HepG2 (cell line): ENCODE results near the gene CST5.

Source experiments
- CHD2 ChIP-seq: IDR thresholded peaks from 2 replicates; pipeline ENCODE4 v1.6.1; 2011; ENCODE audit warnings: low read depth, low read length, improper control_type of control experiment
- DPF2 ChIP-seq: sonication (generic); formaldehyde crosslinking; IDR thresholded peaks from 2 replicates; pipeline ENCODE4 v1.4.0; 2020; ENCODE audit warnings: mild to moderate bottlenecking, low read depth, missing genetic modification reagents, borderline replicate concordance
- YY1 ChIP-seq: IDR thresholded peaks from 2 replicates; pipeline ENCODE4 v1.6.1; 2011; ENCODE audit warnings: low read length, low read depth, moderate library complexity, mild to moderate bottlenecking; ENCODE audit not compliant: insufficient read depth, insufficient replicate concordance

GRCh38 chr20:23923891-23924435 lies 44.4 kb upstream of the CST5 start:
- TF ChIP-seq YY1 (no peak), DPF2 (CRISPR knock-in tag) (no peak), CHD2 (no peak)
